HUDEP-2 (cell line): ENCODE results near the gene CCR4.
"Not testable (repeated sequence)": the region's sequence is repeated elsewhere in the genome, so short reads cannot be mapped to it uniquely, and the experiment has no call there.

Experiments
- DNase-seq, 76 experiments: peaks; one replicate each; lab custom pipeline; 2025; ENCODE audit not compliant: unreplicated experiment in 76 of 76; lab: John Stamatoyannopoulos, UW

CCR4 gene

GRCh38 chr3:32951410-32951811, at the start of gene CCR4:
TSS of gene CCR4 (plus strand) at chr3:32951644. CDS start at chr3:32953423, 1,779 bp downstream.
- peak in 54 of 76 experiments; percentile 2 to 72 (median 36) for DNase-seq

- DNase-seq = peak in 11 of 76 experiments; percentile 1 to 21 (median 7)
Measured at GRCh38 chr3:32902887-32903371, 48.5 kb upstream of the CCR4 start.

DNA sequence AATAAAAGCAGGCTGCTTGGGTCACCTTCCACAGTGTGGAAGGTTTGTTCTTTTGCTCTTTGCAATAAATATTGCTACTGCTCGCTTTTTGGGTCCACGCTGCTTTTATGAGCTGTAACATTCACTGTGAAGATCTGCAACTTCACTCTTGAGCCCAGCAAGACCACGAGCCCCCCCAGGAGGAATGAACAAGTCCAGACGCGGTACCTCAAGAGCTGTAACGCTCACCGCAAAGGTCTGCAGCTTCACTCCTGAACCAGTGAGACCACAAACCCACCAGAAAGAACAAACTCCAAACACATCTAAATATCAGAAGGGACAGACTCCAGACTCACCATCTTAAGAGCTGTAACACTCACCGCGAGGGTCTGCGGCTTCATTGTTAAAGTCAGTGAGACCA, 47.5 kb upstream of the CCR4 start:
- no peak for DNase-seq

GRCh38 chr3:32909999-32910398, 41.4 kb upstream of the CCR4 start:
- no peak for DNase-seq

- no peak for DNase-seq
Measured at GRCh38 chr3:32910954-32911353, 40.5 kb upstream of the CCR4 start.

- DNase-seq = no peak
Measured at GRCh38 chr3:32912046-32912445, 39.4 kb upstream of the CCR4 start.

GRCh38 chr3:32913790-32914446, 37.5 kb upstream of the CCR4 start:
- no peak for DNase-seq

GRCh38 chr3:32919920-32920319, 31.5 kb upstream of the CCR4 start:
- no peak for DNase-seq

DNA sequence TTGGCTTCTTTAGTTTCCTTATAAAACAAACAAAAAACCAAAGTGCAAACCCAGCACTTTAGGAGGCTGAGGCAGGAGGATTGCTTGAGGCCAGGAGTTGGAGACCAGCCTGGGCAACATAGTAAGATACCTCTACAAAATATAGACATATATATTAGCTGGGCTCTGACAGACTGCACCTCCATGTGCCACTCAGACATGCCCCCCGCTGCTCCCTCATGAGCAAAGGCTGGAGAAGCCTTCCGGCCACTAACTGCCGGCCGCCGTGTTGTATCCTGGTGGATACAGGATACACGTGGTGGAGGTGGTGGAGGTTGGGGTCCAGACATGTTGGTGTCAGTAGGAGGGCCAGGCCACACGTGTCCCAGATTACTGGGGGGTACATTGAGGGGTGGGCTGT, 29.4 kb upstream of the CCR4 start:
- DNase-seq = no peak

DNA sequence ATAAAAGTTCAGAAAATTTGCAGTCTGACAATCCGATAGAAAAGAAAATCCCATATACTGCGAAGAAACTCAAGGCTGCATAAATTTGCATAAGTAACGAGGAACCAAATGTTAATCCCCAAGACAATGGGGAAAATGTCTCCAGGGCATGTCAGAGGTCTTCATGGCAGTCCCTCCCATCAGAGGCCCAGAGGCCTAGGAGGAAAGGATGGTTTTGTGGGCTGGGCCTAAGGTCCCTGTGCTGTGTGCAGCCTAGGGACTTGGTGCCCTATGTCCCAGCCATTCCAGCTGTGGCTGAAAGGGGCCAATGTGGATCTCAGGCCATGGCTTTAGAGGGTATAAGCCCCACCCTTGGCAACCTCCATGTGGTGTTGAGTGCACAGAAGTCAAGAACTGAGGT, 21.3 kb upstream of the CCR4 start:
- DNase-seq = no peak

- DNase-seq = not testable (repeated sequence)
Measured at GRCh38 chr3:32931273-32931672, 20.2 kb upstream of the CCR4 start.

DNA sequence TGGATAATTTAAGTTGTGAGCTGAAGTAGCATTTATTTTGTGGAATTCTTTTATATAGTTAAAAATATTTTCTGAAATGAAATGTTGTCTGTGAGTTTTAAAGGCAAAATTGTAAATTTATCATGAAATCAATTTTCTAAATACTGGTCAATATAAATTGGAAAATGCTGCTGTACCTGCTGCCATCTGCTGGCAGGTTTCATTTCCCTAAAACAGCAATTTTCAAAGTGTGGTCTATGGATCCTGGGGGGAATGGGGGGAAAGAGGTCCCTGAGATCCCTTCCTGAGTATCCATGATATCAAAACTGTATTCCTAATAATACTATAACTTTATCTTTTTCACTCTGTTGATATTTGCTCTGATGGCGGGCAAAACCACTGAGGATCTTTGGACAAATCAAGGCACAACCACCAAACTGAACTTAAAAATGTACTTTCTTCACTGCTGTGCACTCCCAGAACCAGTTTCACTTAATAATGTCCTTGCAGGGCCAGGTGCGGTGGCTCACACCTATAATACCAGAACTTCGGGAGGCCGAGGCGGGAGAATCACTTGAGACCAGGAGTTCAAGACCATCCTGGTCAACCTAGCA, 17.2 kb upstream of the CCR4 start:
- DNase-seq = peak in 12 of 76 experiments; percentile 1 to 22 (median 6)

- DNase-seq = no peak
Measured at GRCh38 chr3:32937331-32937730, 14.1 kb upstream of the CCR4 start.

DNA sequence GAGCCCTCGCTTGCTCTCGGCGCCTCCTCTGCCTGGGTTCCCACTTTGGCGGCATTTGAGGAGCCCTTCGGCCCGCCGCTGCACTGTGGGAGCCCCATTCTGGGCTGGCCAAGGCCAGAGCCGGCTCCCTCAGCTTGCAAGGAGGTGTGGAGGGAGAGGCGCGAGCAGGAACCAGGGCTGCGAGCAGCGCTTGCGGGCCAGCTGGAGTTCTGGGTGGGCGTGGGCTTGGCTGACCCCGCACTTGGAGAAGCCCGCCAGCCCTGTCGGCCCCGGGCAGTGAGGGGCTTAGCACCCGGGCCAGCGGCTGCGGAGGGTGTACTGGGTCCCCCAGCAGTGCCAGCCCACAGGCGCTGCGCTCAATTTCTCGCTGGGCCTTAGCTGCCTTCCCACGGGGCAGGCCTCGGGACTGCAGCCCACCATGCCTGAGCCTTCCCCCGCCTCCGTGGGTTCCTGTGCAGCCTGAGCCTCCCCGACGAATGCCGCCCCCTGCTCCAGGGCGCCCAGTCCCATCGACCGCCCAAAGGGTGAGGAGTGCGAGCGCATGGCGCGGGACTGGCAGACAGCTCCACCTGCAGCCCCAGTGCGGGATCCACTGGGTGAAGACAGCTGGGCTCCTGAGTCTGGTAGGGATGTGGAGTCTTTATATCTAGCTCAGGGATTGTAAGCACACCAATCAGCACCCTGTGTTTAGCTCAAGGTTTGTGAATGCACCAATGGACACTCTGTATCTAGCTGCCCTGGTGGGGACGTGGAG, 11.7 kb upstream of the CCR4 start:
- DNase-seq = not testable (repeated sequence)

DNA sequence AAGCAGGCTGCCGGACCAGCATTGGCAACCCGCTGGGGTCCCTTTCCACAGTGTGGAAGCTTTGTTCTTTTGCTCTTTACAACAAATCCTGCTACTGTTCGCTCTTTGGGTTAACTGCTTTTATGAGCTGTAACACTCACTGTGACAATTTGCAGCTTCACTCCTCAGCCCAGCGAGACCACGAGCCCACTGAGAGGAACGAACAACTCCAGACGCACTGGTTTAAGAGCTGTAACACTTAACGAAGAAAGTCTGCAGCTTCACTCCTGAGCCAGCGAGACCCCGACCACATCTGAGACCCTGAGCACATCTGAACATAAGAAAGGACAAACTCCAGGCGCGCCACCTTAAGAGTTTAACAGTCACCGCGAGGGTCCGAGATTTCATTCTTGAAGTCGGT, 10.7 kb upstream of the CCR4 start:
- no peak for DNase-seq

DNA sequence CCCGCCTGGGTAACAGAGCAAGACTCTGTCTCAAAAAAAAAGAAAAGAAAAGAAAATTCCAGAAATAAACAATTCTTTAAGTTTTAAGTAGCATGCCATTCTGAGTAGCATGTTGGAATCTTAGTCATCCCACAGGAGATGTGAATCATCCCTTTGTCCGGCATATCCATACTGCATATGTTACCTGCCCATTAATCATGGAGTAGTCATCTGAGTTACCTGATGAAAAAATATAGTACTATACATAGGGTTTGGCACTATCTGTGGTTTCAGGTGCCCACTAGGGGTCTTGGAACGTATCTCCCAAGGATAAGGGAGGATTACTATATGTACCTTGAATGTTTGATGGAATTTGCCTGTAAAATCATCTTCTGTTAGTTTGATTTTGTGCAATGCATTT, 6.3 kb upstream of the CCR4 start:
- no peak for DNase-seq

DNA sequence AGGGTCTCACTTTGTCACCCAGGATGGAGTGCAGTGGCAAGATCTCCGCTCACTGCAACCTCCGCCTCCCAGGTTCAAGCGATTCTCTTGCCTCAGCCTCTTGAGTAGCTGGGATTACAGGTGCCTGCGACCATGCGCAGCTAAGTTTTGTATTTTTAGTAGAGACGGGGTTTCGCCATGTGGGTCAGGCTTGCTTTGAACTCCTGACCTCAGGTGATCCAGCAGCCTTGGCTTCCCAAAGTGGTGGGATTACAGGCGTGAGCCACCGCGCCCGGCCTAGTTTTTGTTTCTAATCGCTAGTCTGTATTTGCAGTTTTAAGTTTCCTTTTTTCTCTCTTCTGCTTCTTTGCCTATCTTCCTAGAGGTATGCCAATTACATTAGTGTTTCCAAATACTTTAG, 5.8 kb upstream of the CCR4 start:
- DNase-seq = not testable (repeated sequence)

- peak in 4 of 76 experiments; percentile 9 to 54 (median 18) for DNase-seq
Measured at GRCh38 chr3:32946973-32947788, 4.3 kb upstream of the CCR4 start.

DNA sequence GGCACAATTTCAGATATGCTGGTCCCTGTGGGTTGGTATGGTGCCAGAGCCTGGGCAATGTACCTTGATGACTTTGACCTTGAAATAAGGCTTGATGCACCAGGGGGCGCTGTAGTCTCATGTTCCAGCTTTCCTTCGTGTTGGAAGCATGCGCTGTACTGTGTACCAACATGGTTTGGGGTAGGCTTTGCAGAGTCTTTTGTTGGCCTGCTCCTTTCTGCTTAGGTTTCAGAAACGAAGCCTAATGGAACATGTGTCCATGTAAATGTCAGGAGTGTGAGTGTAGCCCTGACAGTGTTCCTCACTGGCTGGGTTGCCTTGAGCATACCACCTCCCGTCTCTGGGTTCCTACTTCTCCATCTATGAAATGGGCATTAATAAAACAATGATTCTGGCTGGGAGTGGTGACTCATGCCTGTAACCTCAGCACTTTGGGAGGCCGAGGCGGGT, 3.6 kb upstream of the CCR4 start:
- peak in 75 of 76 experiments; percentile 43 to 97 (median 88) for DNase-seq

GRCh38 chr3:32948625-32949445, 2.6 kb upstream of the CCR4 start:
- DNase-seq = no peak
